GOT3 (cell line): ENCODE results near the gene KCND3.

Source experiments
- DNase-seq: peaks from one replicate; lab custom pipeline; 2025; ENCODE audit warnings: mixed read lengths; lab: John Stamatoyannopoulos, UW

Gene KCND3

GRCh38 chr1:111989531-111990025 lies at the start of gene KCND3:
KCND3 (minus strand) TSS chr1:111989668.
- no peak for DNase-seq

- DNase-seq: no peak
These were observed 44.8 kb upstream of the KCND3 start for GRCh38 chr1:112034277-112034676.

- DNase-seq: no peak
These were observed 44.1 kb upstream of the KCND3 start for GRCh38 chr1:112033439-112034120.

GRCh38 chr1:112030157-112030556 lies 40.7 kb upstream of the KCND3 start:
- DNase-seq: no peak

- DNase-seq: no peak
These were observed 38.2 kb upstream of the KCND3 start for GRCh38 chr1:112027696-112028095.

GRCh38 chr1:112026501-112026900 lies 37.0 kb upstream of the KCND3 start:
- DNase-seq: no peak

GRCh38 chr1:112026016-112026415 lies 36.5 kb upstream of the KCND3 start:
- no peak for DNase-seq

GRCh38 chr1:112021263-112021662 lies 31.8 kb upstream of the KCND3 start:
- no peak for DNase-seq

- no peak for DNase-seq
These were observed 27.7 kb upstream of the KCND3 start for GRCh38 chr1:112017183-112017582.

GRCh38 chr1:112012823-112013222 lies 23.4 kb upstream of the KCND3 start:
- DNase-seq: no peak

- DNase-seq: no peak
These were observed 21.7 kb upstream of the KCND3 start for GRCh38 chr1:112011202-112011601.

- DNase-seq: no peak
These were observed 17.7 kb upstream of the KCND3 start for GRCh38 chr1:112007169-112007568.

GRCh38 chr1:112006416-112007025 lies 17.1 kb upstream of the KCND3 start:
- no peak for DNase-seq

- no peak for DNase-seq
These were observed 14.6 kb upstream of the KCND3 start for GRCh38 chr1:112004076-112004475.

- DNase-seq: no peak
These were observed 13.0 kb upstream of the KCND3 start for GRCh38 chr1:112002514-112002913.

- no peak for DNase-seq
These were observed 12.0 kb upstream of the KCND3 start for GRCh38 chr1:112001436-112001835.

GRCh38 chr1:112000048-112000447 lies 10.6 kb upstream of the KCND3 start:
- no peak for DNase-seq

- DNase-seq: no peak
These were observed 8.9 kb upstream of the KCND3 start for GRCh38 chr1:111998332-111998731.

GRCh38 chr1:111992476-111992875 lies 3.0 kb upstream of the KCND3 start:
- DNase-seq: no peak

- no peak for DNase-seq
These were observed 1.6 kb upstream of the KCND3 start for GRCh38 chr1:111990878-111991718.

- no peak for DNase-seq
These were observed 784 bp upstream of the KCND3 start for GRCh38 chr1:111990026-111990877.
